Nephron (organoid): ENCODE data around the gene OARD1.
A peak's percentile ranks its signal among the peaks of the same experiment; 100 is the strongest.

Source experiments
- H3K27ac Mint-ChIP-seq, 3 experiments: 2 replicates each; pipeline ENCODE4 v1.8.0; 2020; ENCODE audit warnings: mixed read lengths in 3 of 3, mild to moderate bottlenecking in 2 of 3, moderate library complexity in 1 of 3
- H3K27me3 Mint-ChIP-seq: 2 replicates; pipeline ENCODE4 v1.8.0; 2021; ENCODE audit warnings: low read depth, mild to moderate bottlenecking, moderate library complexity, mixed read lengths
- H3K36me3 Mint-ChIP-seq: 2 replicates; pipeline ENCODE4 v1.8.0; 2020; ENCODE audit warnings: low read depth, mixed read lengths
- H3K4me1 Mint-ChIP-seq: 2 replicates; pipeline ENCODE4 v1.8.0; 2020; ENCODE audit warnings: mixed read lengths
- H3K4me3 Mint-ChIP-seq, 3 experiments: 2 replicates each; pipeline ENCODE4 v1.8.0; 2020; ENCODE audit warnings: mild to moderate bottlenecking in 3 of 3, mixed read lengths in 3 of 3, moderate library complexity in 2 of 3
- H3K9me3 Mint-ChIP-seq: 2 replicates; pipeline ENCODE4 v1.8.0; 2020; ENCODE audit warnings: mixed read lengths
- CTCF ChIP-seq, 3 experiments: fragments of 200-600 bp; sonication (generic); IDR thresholded peaks; one replicate each; pipeline ENCODE4 v1.5.0; 2021; ENCODE audit warnings: antibody characterized with exemption in 3 of 3; ENCODE audit not compliant: unreplicated experiment in 3 of 3

OARD1 gene

GRCh38 chr6:41100871-41101287 lies 28.7 kb upstream of the OARD1 start:
- TF ChIP-seq CTCF (IDR thresholded peaks at IDR 0.05; ENCODE audit: unreplicated experiment in 3 of 3): no peak
- H3K4me3 Mint-ChIP-seq: no peak overlapping the region
- H3K27me3 Mint-ChIP-seq: no peaks in the 10 kb centered on the region
- peaks cover 56% of the 10 kb centered on the region for H3K36me3 Mint-ChIP-seq
- H3K9me3 Mint-ChIP-seq: no peaks in the 10 kb centered on the region
- no peaks in the 10 kb centered on the region for H3K4me1 Mint-ChIP-seq
- H3K27ac Mint-ChIP-seq: no peak overlapping the region

GRCh38 chr6:41098366-41098765 lies 26.2 kb upstream of the OARD1 start:
- Mint-ChIP-seq H3K27ac (peak overlapping the region in 1 of 3 experiments; percentile 4), H3K4me1 (no peaks in the 10 kb centered on the region), H3K9me3 (no peaks in the 10 kb centered on the region), H3K4me3 (no peak overlapping the region), H3K27me3 (no peaks in the 10 kb centered on the region), H3K36me3 (peaks cover 75% of the 10 kb centered on the region)
- TF ChIP-seq CTCF (IDR thresholded peaks at IDR 0.05; ENCODE audit: unreplicated experiment in 3 of 3): no peak

GRCh38 chr6:41097467-41098090 lies 25.4 kb upstream of the OARD1 start:
- no peaks in the 10 kb centered on the region for H3K9me3 Mint-ChIP-seq

GRCh38 chr6:41093729-41094128 lies 21.6 kb upstream of the OARD1 start:
- H3K27ac Mint-ChIP-seq: no peak overlapping the region

More at GRCh38 chr6:41097467-41098090, 25.4 kb upstream of the OARD1 start:
- Mint-ChIP-seq H3K36me3 (peaks cover 80% of the 10 kb centered on the region), H3K27me3 (no peaks in the 10 kb centered on the region), H3K4me3 (no peak overlapping the region), H3K4me1 (no peaks in the 10 kb centered on the region), H3K27ac (peak overlapping the region in 1 of 3 experiments; percentile 4)
- no peak for TF ChIP-seq CTCF (IDR thresholded peaks at IDR 0.05; ENCODE audit: unreplicated experiment in 3 of 3)

GRCh38 chr6:41092421-41093140 lies 20.4 kb upstream of the OARD1 start:
- H3K36me3 Mint-ChIP-seq: peaks cover 77% of the 10 kb centered on the region
- H3K9me3 Mint-ChIP-seq: no peaks in the 10 kb centered on the region
- no peak overlapping the region for H3K4me3 Mint-ChIP-seq
- H3K27me3 Mint-ChIP-seq: no peaks in the 10 kb centered on the region
- no peaks in the 10 kb centered on the region for H3K4me1 Mint-ChIP-seq
- H3K27ac Mint-ChIP-seq: no peak overlapping the region
- peak; percentile 42 to 54 (median 49) for TF ChIP-seq CTCF (IDR thresholded peaks at IDR 0.05; ENCODE audit: unreplicated experiment in 3 of 3)

More at GRCh38 chr6:41093729-41094128, 21.6 kb upstream of the OARD1 start:
- Mint-ChIP-seq H3K36me3 (peaks cover 81% of the 10 kb centered on the region), H3K4me3 (no peak overlapping the region), H3K9me3 (no peaks in the 10 kb centered on the region), H3K4me1 (no peaks in the 10 kb centered on the region), H3K27me3 (no peaks in the 10 kb centered on the region)
- TF ChIP-seq CTCF (IDR thresholded peaks at IDR 0.05; ENCODE audit: unreplicated experiment in 3 of 3): no peak
